Astrocyte of the hippocampus (primary cell): ENCODE results near the gene KMT2B.
"Not testable (repeated sequence)": the region's sequence is repeated elsewhere in the genome, so short reads cannot be mapped to it uniquely, and the experiment has no call there.

ENCODE experiments used
- DNase-seq: peaks from one replicate; pipeline ENCODE4 v3.0.0; 2011; ENCODE audit warnings: low read depth, low spot score

KMT2B gene

DNA sequence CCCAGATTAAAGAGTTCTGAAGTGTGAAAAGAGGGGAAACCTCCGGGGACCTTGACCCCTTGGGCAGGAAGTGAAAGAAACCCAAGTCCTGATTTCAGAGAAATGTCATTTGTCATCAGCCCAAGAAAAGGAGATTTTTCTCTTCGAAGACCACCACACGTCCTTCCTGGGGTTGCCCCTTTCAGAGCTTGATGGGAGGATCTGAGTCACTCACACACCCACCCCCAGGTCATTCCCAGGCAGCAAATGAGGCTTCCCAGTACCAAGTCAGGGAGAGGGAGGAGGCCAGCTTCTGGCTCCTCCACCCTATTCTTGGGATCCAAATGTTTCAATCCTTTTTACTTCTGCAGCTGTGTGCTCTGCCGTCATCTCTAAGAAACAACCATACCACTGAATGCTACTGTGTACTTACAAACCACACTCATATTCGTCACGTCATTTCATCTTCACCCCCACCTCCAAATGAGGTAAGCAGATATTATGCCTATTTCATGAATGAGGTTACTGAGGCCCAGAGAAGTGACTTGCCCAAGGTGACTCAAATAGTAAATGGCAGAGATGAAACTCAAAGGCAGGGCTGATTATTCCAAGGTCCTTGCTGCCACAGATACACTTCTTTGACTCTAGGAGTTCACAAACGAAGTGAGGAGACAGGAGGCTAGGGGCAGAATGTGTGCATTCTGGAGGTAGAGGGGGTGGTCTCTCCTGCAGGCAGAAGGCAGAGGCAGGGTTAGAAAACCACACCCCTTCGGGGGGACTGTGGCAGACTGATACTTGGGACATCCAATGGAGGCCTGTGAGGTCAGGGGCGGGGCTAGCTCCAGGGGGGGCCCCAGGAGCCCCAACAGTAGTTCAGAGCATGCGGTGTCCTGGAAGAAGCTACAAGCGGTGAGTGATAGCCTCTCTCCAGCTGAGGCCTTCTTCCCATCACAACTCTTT, 5.0 kb upstream of the KMT2B start:
- no peak for DNase-seq

- DNase-seq, result no peak
Observed at GRCh38 chr19:35713506-35713850, 4.3 kb upstream of the KMT2B start.

GRCh38 chr19:35713904-35714495, 3.8 kb upstream of the KMT2B start:
- no peak for DNase-seq

DNA sequence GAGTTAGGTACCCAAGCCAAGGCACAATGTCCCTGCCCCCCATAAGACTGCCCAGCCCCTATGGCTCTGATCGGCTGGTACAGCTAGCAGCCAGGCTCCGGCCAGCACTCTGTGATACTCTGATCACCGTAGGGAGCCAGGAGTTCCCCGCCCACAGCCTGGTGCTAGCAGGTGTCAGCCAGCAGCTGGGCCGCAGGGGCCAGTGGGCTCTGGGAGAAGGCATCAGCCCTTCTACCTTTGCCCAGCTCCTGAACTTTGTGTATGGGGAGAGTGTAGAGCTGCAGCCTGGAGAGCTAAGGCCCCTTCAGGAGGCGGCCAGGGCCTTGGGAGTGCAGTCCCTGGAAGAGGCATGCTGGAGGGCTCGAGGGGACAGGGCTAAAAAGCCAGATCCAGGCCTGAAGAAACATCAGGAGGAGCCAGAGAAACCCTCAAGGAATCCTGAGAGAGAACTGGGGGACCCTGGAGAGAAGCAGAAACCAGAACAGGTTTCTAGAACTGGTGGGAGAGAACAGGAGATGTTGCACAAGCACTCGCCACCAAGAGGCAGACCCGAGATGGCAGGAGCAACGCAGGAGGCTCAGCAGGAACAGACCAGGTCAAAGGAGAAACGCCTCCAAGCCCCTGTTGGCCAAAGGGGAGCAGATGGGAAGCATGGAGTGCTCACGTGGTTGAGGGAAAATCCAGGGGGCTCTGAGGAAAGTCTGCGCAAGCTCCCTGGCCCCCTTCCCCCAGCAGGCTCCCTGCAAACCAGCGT, 3.0 kb upstream of the KMT2B start:
- no peak for DNase-seq

DNA sequence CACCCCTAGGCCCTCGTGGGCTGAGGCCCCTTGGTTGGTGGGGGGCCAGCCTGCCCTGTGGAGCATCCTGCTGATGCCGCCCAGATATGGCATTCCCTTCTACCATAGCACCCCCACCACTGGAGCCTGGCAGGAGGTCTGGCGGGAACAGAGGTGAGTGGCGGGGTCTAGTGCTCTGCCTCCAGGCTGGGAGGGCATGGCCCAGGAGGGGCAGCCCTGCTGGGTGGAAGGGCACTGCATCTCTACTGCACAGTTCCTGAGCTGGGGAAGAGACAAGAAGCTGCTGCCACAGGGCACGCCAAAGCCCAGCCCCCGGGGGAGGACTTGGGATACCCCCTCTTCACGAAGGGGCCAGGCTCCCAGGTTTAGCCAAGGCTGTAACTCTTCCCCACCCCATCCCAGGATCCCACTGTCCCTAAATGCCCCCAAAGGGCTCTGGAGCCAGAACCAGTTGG, 2.4 kb upstream of the KMT2B start:
- DNase-seq, result no peak

DNA sequence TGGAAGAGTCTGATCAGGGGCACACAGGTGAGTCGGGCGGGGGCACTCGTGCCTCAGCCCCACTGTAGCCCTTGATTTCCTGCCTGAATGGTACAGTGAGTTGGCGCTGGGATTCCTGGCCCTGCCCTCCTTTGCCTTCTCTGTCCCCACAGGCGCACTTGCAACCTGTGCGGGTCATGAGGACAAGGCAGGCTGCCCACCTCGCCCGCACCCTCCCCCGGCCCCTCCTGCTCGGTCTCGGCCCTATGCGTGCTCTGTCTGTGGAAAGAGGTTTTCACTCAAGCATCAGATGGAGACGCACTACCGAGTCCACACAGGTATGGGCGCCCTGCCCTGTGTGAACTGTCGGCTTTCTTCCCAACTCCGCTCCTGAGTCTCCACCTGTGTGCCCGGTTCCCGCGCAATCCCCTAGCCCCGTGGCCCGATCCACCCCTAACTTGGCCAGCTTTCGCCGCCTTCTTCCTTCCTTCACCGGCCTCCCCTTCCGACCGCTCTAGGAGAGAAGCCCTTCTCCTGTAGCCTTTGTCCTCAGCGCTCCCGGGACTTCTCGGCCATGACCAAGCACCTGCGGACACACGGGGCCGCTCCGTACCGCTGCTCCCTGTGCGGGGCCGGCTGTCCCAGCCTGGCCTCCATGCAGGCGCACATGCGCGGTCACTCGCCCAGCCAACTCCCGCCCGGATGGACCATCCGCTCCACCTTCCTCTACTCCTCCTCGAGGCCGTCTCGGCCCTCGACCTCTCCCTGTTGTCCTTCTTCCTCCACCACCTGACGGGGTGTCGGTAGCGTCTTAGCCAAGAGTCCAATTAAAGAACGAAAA, 1.6 kb upstream of the KMT2B start:
- peak; percentile 77 for DNase-seq

DNA sequence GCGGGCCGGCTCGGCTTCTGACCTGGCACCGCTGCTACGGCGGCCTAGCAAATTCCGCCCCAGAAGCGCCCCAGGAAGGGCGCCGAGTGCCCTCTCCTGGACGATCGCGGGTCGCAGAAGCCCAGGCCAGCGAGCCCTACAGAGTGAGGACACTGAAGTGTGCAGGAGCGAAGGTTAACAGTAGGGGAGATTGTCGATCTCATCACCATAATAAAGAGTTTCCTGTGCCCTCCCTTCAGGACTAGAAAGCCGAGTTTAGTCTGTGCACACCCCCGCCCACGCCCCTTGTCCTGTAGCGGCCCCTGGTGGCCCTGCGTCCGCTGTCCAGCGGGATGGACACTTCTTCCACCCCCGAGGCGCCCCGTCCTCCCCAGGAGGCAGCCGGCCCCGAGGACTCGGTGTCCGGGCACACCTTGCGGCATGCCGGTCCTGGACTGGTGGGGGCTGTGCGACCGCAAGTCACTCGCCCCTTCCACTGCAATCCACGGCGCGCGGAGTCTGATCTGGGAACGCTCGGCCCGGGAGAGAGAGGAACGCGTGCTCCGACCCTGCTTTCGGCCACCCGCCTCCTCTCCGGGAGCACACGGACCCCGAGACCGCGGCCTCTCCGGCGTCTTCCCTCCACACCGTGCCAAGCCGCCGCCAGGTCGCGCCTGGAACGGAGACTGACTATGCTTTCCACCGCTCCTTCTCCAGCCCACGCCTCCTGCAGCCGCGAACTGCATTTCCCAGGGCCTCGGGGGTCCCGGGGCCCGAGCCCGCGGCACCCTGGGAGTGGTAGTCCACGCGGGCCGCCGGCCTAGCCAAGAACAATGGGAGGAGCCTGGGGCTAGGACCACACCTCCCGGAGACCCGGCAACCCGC, 770 bp upstream of the KMT2B start:
- peak; percentile 92 for DNase-seq

GRCh38 chr19:35718345-35719041, 690 bp downstream of the KMT2B start:
- DNase-seq, result peak; percentile 51

- no peak for DNase-seq
Observed at GRCh38 chr19:35719402-35720162, 1.8 kb downstream of the KMT2B start.

DNA sequence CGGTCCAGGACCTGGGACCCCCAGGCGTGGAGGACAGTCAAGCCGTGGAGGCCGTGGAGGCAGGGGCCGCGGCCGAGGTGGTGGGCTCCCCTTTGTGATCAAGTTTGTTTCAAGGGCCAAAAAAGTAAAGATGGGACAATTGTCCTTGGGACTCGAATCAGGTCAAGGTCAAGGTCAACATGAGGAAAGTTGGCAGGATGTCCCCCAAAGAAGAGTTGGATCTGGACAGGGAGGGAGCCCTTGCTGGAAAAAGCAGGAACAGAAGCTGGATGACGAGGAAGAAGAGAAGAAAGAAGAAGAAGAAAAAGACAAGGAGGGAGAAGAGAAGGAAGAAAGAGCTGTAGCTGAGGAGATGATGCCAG, 2.3 kb downstream of the KMT2B start:
- no peak for DNase-seq

GRCh38 chr19:35720648-35721047, 2.8 kb downstream of the KMT2B start:
- DNase-seq, result no peak

DNA sequence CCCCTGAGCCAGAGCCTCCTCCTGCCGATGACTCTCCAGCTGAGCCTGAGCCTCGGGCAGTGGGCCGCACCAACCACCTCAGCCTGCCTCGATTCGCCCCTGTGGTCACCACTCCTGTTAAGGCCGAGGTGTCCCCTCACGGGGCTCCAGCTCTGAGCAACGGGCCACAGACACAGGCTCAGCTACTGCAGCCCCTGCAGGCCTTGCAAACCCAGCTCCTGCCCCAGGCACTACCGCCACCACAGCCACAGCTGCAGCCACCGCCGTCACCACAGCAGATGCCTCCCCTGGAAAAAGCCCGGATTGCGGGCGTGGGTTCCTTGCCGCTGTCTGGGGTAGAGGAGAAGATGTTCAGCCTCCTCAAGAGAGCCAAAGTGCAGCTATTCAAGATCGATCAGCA, 3.6 kb downstream of the KMT2B start:
- no peak for DNase-seq

DNA sequence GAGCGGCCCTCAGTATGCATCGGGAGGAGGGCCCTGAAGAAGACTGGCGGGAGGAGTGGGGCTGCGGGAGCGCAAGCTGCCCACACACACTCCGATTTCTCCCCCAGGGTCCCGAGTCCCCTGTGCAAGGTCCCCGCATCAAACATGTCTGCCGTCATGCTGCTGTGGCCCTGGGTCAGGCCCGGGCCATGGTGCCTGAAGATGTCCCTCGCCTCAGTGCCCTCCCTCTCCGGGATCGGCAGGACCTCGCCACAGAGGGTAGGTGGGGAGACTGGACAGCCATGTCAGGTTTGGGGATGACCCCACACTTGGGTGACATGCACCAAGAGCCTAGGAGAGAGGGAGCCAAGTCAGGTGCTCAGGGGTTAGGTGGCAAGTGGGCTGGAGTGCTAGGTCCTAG, 4.7 kb downstream of the KMT2B start:
- no peak for DNase-seq

- no peak for DNase-seq
Observed at GRCh38 chr19:35722897-35723296, 5.1 kb downstream of the KMT2B start.

- DNase-seq, result no peak
Observed at GRCh38 chr19:35723671-35724070, 5.9 kb downstream of the KMT2B start.

- not testable (repeated sequence) for DNase-seq
Observed at GRCh38 chr19:35724132-35724531, 6.3 kb downstream of the KMT2B start.

DNA sequence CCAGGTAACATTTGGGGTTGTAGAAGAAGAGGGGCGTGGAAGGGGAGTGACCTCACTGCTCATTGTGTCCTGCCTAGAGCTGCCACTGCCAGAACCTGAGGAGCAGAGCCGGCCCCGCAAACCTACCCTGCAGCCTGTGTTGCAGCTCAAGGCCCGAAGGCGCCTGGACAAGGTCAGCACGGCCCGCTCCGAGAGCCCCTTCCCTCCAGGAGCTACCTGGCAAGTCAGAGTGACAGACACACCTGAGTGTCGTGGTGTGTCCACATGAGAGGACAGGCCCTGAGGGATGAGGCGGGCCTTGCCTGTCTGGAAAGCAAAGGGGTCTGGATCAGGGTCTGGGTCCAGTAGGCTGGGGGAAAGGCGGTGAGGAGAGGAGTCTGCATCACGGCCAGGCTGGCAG, 6.8 kb downstream of the KMT2B start:
- DNase-seq, result no peak

GRCh38 chr19:35725216-35725861, 7.5 kb downstream of the KMT2B start:
- DNase-seq, result no peak
